Measurements from ENCODE around the gene TAAR2.
"Not testable (repeated sequence)": the region's sequence is repeated elsewhere in the genome, so short reads cannot be mapped to it uniquely, and the experiment has no call there.

TAAR2 gene

DNA sequence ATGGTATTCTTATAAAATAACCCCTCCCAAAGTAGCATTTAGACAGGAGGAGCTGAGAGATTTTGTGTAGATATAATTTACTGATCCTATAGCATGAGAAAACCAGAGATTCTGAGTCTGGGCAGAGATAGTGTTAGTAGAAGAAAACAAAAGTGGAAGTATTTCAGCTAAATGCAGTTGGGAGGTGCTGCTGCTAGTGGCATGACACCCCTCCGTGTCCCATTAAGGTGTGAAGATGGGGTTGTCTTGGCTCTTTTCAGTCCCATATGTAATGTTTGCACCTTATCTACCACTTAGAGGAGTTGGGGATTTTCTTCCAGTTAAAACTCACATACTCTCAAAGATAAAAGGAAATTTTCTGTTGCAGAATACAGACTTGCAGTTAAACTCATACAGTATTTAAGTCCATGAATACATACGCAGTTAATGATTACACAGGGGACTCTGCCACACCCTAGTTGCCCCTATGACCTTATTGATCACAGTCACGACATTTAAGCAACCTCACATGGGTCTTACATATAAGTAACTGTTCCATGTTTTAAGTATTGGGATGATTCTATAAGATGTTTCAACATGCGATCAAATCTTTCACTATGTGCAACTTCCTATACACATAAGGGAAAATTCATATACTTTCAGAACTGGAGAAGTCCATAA lies 11.5 kb downstream of the TAAR2 start:
- no peak for DNase-seq

DNA sequence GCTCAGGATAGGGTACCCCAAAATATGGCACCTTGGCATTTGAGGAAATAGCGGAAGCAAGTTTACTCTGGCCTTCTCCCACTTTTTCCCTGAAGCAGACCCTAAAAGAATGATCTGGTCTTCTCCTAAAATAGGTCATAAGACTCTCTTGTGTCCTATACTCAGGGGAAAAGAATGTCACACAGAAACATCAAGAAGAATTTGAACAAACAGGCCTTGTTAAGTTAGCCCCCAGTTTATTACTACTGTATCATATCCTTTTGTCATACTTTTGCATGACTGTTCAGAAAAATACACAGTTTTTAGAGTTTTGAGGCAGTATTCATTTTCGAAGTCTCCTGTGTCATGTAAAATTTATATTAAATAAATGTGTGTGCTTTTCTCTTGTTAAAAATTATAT lies 12.5 kb downstream of the TAAR2 start:
- DNase-seq = no peak

DNA sequence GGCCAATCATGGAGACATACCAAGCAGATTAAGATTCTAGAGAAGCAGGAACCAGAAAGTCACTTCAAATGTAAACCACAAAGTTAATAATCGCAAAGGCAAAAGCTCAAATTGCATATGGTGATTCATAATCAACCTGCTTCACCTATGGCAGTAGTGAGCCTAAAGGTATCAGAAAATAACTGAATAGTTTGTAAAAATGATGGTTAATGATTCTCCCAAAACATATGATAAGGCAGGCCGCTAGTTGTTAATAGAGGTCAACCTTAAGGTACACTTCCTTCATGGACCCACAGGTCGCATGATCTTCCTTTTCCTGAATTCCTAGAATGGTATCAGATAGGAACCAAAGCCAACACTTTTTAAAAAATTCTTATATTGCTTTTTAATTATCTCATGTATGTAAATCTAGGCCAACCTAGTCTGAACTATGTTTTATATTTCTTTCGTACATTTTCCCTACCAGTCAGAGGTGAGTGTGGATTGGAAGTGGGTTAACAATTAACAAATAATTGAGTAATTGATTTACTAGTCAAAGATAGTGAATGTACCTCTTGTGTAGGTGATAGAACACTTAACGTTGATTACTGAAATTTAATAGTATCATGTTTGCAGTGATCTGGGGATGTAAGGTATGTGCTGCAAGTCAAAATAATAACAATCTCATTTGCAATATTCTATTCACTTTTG lies 16.4 kb downstream of the TAAR2 start:
- DNase-seq = no peak

DNA sequence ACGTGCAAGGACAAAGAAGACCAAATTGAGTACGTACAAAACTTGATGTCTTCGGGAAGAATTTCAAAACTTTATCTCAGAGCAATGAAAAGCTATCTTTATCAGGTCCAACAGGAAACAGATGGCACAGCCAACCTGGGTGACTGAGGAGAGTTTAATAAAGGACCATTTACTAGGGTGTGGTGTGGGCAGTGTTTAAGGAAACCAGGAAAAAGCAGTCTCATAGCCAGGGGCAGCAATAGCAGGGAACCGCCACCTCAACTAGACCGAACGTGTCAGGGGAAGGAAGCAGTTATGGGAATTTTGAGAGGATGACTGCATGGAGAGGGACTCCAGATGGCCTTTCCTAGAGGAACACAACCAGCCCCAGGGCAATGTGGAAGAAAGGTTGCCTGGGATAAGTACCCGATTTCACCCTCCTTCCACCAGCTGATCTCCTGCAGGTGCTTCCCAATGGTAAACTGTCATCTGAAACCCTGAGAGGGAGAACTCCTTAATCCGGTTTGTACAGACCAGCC lies 19.4 kb downstream of the TAAR2 start:
- DNase-seq = no peak

DNA sequence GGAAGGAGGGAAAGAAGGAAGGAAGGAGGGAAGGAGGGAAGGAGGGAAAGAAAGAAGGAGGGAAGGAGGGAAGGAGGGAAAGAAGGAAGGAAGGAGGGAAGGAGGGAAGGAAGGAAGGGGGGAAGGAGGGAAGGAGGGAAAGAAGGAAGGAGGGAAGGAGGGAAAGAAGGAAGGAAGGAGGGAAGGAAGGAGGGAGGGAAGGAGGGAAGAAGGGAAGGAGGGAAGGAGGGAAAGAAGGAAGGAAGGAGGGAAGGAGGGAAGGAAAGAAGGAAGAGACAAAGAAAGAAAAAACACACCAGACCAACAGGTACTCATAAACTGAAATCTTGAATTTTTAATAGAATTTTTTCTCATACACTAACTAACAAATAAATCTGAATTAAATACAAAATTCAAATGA lies 23.2 kb downstream of the TAAR2 start:
- DNase-seq = not testable (repeated sequence)

DNA sequence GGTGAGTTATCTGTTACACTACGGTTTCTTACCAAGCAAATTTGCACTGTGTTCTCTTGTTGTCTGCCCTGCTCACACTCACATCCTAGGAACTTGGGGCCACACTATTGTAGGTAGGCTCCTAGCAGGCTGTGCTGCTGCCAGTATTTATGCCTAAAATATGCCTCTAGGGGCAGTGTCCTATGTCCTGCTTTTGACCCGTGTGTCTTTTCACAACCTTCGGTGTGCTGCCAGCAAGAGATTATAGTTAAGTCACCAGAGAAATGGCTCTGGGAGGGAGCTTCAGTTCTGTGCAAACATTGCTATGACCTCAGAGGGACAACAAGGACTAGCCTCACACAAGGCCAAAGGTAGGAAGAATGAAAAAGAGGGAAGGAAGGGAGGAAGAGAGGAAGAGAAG lies 25.6 kb downstream of the TAAR2 start:
- no peak for DNase-seq

DNA sequence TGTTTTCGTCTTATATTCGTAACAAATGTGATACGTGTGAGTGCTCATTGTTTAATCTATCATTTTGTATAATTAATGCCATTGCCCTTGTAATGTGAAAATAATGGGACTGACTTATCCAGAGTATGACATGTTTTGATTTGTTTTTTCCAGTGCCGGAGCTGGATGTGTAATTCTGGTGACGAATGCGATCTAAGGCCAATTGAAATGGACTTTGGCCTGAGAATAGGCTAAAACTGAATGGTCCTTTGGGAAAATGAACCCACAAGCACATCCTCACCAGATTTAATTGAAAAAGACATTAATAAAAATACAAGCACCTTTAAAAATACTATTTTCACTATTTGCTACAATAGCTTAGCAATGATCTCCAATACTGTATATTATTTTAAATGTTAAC lies 27.9 kb downstream of the TAAR2 start:
- DNase-seq = no peak

DNA sequence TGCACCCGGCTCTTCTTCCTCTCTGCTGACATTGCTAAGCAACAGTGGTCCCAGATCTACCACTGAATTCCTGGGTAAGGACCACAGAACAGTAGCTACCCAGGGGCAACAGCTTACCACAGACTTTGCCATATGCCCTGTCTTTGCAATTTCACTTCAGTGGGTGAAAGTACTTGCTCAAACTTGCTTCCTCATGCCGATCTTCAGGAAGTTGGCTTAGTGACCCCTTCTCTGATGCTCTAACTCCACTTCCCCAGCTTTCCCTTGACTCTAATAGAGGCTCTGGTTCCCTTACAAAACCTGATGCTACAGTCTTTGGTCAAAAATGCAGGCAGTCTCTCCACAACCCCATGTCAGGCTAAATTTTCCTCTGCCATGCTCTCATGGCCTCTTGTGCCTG lies 31.2 kb downstream of the TAAR2 start:
- DNase-seq = no peak

DNA sequence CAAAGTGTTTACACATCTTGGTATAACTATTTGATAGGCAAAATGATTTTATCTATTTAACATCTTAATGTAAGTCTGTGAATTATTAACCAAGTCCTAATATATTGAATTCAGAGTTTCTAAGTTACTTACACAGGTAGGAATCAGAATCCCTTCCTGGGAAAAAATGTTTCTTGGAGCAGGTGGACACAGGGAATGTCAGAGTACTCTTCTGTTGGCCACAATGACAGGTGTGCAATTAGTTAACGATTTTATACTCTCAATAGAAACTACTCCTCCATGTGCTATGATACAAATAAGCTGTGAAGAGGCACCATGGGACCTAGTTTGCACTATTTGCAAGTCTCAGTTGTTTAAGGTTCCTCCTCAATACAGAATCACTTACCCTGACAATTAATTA lies 33.7 kb downstream of the TAAR2 start:
- DNase-seq = no peak

DNA sequence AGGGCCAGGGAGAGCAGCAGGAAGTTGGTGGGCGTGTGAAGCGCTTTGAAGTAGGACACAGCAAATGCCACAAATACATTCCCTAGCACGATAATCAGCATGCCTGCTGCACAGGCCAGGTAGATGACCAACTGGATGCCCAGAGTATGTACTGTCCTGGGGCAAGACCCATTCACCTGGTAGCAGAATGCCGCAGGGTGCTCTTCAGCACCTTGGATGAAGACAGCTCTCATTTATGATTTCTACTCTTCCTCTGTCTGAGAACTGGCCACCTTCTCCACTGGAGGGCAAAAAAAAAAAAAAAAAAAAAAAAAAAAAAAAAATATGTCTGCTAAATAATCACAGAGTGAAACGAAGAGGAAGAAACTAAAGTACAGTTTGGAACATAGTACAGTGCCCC lies 34.6 kb downstream of the TAAR2 start, which contains the start of gene TAAR5:
TAAR5 (minus strand) TSS at position 288 of the 400 bp plus-strand sequence; CDS start at position 233, 55 bp downstream.
- DNase-seq = no peak

DNA sequence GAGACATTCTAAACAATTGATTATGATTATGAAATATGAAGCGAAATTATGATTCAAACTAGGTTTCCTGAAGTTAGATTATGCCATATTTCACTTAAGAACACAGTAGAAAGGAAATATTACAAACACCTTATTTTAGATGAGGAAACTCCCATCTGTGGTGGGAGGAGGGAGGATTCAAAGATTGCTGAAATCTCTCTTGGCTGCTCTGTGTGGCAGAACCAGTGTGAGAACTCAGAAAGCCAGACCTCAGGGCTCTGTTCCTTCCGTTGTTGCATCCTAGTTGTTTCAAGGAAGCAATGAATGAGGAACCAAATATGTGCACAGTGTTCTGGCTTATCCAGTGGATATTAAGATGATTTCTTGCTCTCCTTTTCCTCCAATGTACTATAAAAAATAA lies 36.7 kb downstream of the TAAR2 start:
- no peak for DNase-seq

DNA sequence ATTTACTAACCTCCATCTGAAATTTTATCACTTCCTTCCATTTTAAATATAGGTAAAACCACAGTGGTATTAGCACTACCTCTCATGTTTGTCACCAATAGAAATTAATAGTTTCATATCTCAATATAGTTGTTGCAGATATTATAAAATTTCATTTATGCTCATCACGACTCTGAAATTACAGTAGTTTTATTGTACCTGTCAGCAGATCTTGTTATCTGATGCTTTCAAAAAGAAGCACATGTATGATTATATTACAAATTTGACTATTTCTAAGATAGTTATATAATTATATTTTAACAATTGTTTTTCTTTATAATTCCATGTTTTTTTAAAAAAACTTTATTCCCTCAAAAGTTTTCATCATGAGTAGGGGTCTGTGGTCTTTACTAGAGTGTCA lies 39.4 kb downstream of the TAAR2 start:
- DNase-seq = no peak

DNA sequence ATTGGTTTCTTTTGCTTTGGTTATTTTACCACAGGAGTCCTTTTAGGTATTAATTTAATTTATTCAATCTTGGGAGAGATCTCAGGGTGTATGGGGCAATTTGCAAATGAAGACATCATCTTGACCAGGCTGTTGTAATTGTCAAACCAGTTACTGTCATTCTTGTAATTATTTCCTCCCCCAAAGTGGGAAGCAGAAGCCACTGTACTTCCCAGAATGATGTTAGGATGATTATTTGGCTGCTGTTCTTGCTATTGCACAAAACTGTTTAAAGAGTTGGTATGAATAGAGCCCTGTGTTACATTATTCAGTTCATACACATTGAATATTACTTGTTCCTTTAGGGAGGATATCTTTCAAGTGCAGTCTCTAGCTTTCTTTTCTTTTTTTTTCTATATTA lies 52.3 kb downstream of the TAAR2 start:
- no peak for DNase-seq

DNA sequence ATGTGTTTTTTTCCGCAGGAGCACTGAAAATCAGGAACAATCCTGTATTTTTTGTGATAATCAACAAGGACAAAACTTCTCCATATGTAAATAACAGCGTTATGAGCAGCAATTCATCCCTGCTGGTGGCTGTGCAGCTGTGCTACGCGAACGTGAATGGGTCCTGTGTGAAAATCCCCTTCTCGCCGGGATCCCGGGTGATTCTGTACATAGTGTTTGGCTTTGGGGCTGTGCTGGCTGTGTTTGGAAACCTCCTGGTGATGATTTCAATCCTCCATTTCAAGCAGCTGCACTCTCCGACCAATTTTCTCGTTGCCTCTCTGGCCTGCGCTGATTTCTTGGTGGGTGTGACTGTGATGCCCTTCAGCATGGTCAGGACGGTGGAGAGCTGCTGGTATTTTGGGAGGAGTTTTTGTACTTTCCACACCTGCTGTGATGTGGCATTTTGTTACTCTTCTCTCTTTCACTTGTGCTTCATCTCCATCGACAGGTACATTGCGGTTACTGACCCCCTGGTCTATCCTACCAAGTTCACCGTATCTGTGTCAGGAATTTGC lies 53.8 kb downstream of the TAAR2 start, which contains the start of gene TAAR6:
TAAR6 (plus strand) TSS at position 102 of the 557 bp plus-strand sequence; CDS start at position 102, 0 bp downstream.
- no peak for DNase-seq

DNA sequence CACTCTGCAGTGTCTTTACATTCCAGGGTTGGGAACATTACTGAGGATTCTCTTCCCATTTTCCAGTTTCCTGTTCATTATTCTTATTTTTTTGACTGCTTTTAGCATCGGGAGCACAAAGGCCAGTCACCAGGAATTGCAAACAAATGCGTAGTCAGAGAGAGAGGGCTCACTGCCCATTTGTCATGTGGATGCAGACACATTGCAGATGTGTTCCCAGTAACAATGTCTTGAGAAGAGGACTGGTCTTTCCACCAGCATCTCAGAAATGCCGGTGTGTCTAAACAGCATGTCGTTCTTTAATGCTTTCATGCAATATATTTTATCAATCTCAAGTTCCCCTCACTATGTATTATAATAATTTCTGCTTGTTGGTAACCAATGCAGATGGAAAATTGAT lies 54.9 kb downstream of the TAAR2 start:
- no peak for DNase-seq

DNA sequence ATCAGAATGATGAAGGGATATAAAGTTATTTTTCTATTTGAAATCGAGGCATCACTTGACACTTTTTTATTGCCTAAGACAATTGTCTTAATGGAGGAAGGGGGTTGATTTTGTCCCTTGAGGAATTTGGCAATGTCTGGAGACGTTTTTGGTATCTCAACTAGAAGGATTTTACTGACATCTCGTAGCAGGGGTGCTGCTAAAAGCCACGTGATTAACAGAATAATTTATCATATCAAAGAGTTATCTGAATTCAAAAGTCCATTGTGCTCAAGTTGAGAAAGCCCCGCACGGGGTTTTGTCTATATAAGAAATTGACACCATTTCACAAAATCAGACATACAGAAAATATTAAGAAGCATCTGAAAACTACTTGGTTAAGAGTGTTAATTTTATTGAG lies 55.5 kb downstream of the TAAR2 start:
- no peak for DNase-seq

DNA sequence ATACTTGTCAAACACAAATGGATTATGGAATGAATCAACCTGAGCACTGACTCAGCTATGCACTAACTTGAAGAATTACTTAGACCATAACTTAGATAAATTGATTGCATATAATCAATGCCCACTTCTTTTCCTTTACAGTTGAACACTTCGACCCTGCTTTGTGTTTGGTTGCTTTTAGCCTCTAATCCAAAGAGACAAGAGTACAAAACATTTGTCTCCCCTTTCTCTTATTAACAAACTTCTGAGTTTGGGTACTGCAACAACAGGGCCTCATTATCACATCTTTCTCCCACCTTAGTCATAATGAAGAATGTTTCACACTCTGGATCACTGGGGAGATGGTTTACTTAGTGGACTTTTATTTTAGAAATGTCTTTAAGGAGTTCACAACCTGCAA lies 56.5 kb downstream of the TAAR2 start:
- no peak for DNase-seq

All from activated CD4-positive, alpha-beta T cell treated with anti-CD3 and anti-CD28 coated beads, Interleukin-10, Interleukin-2, amounts not matched to agents 100 ng/mL and 50 ng/mL, durations not matched to agents 16 hours and 8 hours (primary cell).